Activated CD4-positive, alpha-beta T cell treated with anti-CD3 and anti-CD28 coated beads for 36 hours (primary cell): ENCODE results near the gene ABO. TPM values are rescaled to one million over a fixed set of nuclear protein-coding genes. Genes with fewer than 3 reads are reported as not detected.
A peak's percentile ranks its signal among the peaks of the same experiment; 100 is the strongest.
"Not testable (repeated sequence)": the region's sequence is repeated elsewhere in the genome, so short reads cannot be mapped to it uniquely, and the experiment has no call there.

Experiments used
- ATAC-seq: fragments of 200-7000 bp; cut with Tn5 transposase; one replicate; pipeline ENCODE4 v1.10.0; 2021; ENCODE audit warnings: mild to moderate bottlenecking, moderate library complexity
- CTCF ChIA-PET: fragments of 350-600 bp; sonication (Branson Sonifier 250); formaldehyde crosslinking; loops from one replicate; lab custom pipeline; 2021; ENCODE audit warnings: antibody characterized with exemption; lab: Charles Lee
- POLR2A ChIA-PET: fragments of 350-600 bp; sonication (Branson Sonifier 250); formaldehyde crosslinking; loops from one replicate; lab custom pipeline; 2021; ENCODE audit warnings: antibody characterized with exemption, inconsistent platforms; lab: Charles Lee
- DNase-seq: peaks from one replicate; pipeline ENCODE4 v3.0.0-alpha.2; 2020
- H3K27ac Mint-ChIP-seq: one replicate; pipeline ENCODE4 v1.8.0; 2021; ENCODE audit warnings: mixed read lengths
- H3K27me3 Mint-ChIP-seq: one replicate; pipeline ENCODE4 v1.8.0; 2021; ENCODE audit warnings: mixed read lengths
- H3K36me3 Mint-ChIP-seq: one replicate; pipeline ENCODE4 v1.8.0; 2021; ENCODE audit warnings: low read depth, mixed read lengths
- H3K4me1 Mint-ChIP-seq: one replicate; pipeline ENCODE4 v1.8.0; 2021; ENCODE audit warnings: mixed read lengths
- H3K4me3 Mint-ChIP-seq: one replicate; pipeline ENCODE4 v1.8.0; 2021; ENCODE audit warnings: mild to moderate bottlenecking, moderate library complexity, mixed read lengths
- H3K9me3 Mint-ChIP-seq: one replicate; pipeline ENCODE4 v1.8.0; 2021; ENCODE audit warnings: low read depth, mixed read lengths
- intact Hi-C, 2 experiments: fragments of 100-400 bp; cut with DNase I in 1 of 2; cut with micrococcal nuclease in 1 of 2; formaldehyde crosslinking; loops; one replicate each; pipeline versions ENCODE4 v1.14.2 to v1.15.1; 2022 to 2024; cut with DNase I, micrococcal nuclease
- total RNA-seq, 2 experiments: library from RNA; stranded (reverse); gene quantifications; one replicate each; pipeline ENCODE4 v1.2.3, GENCODE V29; 2021

Gene ABO
- under 1 TPM in 1 of 2 experiments, not detected in 1; 0.09 TPM for total RNA-seq

DNA sequence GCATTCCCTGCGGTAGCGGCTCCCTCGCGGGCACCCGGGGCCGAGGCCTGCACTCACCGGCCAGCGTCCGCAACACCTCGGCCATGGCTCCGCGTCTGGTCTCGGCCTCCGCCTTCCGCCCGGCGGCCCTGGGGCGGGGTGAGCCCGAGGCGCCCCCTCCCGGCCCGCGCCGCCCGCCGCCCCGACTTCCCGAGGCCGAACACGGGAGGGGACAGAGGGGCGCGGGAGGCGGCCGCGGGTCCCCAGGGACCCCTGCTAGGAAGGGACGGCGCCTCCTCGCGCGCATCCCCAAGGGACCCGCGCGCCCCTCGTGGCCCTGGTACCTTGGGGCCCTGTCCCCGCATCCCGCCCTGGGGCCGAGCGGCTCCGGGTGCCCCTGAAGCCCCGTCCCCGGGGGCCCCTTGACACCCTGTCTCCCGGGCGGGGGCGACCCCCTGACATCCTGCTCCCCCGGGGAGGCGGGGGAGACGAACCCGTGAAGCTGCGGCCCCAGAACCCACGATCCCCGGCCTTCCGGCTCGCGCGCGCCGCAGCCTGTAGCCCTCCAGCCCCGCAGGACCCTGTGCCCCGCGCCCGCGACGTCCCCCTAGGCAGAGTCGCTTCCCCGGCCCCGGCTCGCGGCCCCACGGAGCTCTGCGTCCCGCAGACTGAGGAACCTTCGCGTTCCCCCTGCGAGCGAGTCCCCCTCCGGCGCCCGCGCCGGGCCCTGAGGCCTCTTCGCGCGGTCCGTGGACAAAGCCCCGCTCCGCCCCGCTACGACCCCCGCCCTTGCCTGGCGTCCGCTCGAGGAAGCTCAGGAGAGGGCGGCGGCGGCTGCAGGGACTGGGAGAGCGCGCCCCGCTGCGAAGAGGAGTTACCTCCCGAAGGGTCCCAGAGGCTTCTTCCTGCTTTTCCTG is at the start of gene ABO:
ABO (minus strand) TSS at position 97 of the 896 bp plus-strand sequence.
- H3K4me3 Mint-ChIP-seq = peak within 1 kb of the TSS; percentile 28

GRCh38 chr9:133323991-133324703 is 49.1 kb upstream of the ABO start:
- Mint-ChIP-seq H3K4me1 (no peaks in the 10 kb centered on the region), H3K9me3 (no peaks in the 10 kb centered on the region), H3K27ac (no peak overlapping the region), H3K27me3 (no peaks in the 10 kb centered on the region), H3K36me3 (peaks cover 3% of the 10 kb centered on the region), H3K4me3 (no peak overlapping the region)
- ChIA-PET POLR2A (no interaction called here), CTCF (no interaction called here)
- intact Hi-C loops = no loop called here
- no peak for ATAC-seq
- no peak for DNase-seq

More for the DNA sequence above, at the start of gene ABO:
- DNase-seq (no peak), ATAC-seq (no peak)
- H3K36me3 Mint-ChIP-seq = no peaks in the 10 kb centered on the region
- intact Hi-C loops = no loop called here
- peaks cover 41% of the 10 kb centered on the region for H3K27me3 Mint-ChIP-seq
- H3K4me1 Mint-ChIP-seq = peaks cover 2% of the 10 kb centered on the region
- ChIA-PET POLR2A (no interaction called here), CTCF (interaction anchor here (0.7 kb wide), 2 partner anchors 15 to 18 kb away, joined by 3 to 5 read pairs; no protein-coding TSS in a partner anchor)
- no peak within 1 kb of the TSS for H3K27ac Mint-ChIP-seq
- H3K9me3 Mint-ChIP-seq = peaks cover 5% of the 10 kb centered on the region

- ChIA-PET POLR2A (interaction anchor here (0.5 kb wide), 1 partner anchor 25 kb away, joined by 3 read pairs; the partner anchor contains the start of genes MED22 and RPL7A), CTCF (no interaction called here)
- Mint-ChIP-seq H3K27ac (no peak overlapping the region), H3K36me3 (no peaks in the 10 kb centered on the region), H3K27me3 (no peaks in the 10 kb centered on the region), H3K9me3 (no peaks in the 10 kb centered on the region), H3K4me3 (no peak overlapping the region), H3K4me1 (no peaks in the 10 kb centered on the region)
- ATAC-seq (no peak), DNase-seq (no peak)
- intact Hi-C loops = no loop called here
These were observed 48.2 kb upstream of the ABO start for GRCh38 chr9:133323211-133323610.

GRCh38 chr9:133322701-133323100 is 47.7 kb upstream of the ABO start:
- no peak for DNase-seq
- Mint-ChIP-seq H3K9me3 (no peaks in the 10 kb centered on the region), H3K4me3 (no peak overlapping the region), H3K4me1 (no peaks in the 10 kb centered on the region), H3K27me3 (no peaks in the 10 kb centered on the region), H3K27ac (no peak overlapping the region), H3K36me3 (no peaks in the 10 kb centered on the region)
- ChIA-PET CTCF (no interaction called here), POLR2A (interaction anchor here (0.5 kb wide), 1 partner anchor 25 kb away, joined by 3 read pairs; the partner anchor contains the start of genes MED22 and RPL7A)
- intact Hi-C loops = no loop called here
- no peak for ATAC-seq

GRCh38 chr9:133321411-133321935 is 46.5 kb upstream of the ABO start:
- Mint-ChIP-seq H3K36me3 (no peaks in the 10 kb centered on the region), H3K27ac (no peak overlapping the region), H3K4me1 (no peaks in the 10 kb centered on the region), H3K9me3 (no peaks in the 10 kb centered on the region), H3K4me3 (no peak overlapping the region), H3K27me3 (no peaks in the 10 kb centered on the region)
- ATAC-seq (no peak), DNase-seq (no peak)
- POLR2A ChIA-PET = no interaction called here
- CTCF ChIA-PET = no interaction called here
- intact Hi-C loops = no loop called here

GRCh38 chr9:133320421-133320881 is 45.5 kb upstream of the ABO start:
- DNase-seq (no peak), ATAC-seq (no peak)
- Mint-ChIP-seq H3K4me3 (no peak overlapping the region), H3K27ac (no peak overlapping the region), H3K27me3 (no peaks in the 10 kb centered on the region), H3K9me3 (no peaks in the 10 kb centered on the region), H3K4me1 (no peaks in the 10 kb centered on the region), H3K36me3 (no peaks in the 10 kb centered on the region)
- ChIA-PET CTCF (no interaction called here), POLR2A (no interaction called here)
- intact Hi-C loops = no loop called here

DNA sequence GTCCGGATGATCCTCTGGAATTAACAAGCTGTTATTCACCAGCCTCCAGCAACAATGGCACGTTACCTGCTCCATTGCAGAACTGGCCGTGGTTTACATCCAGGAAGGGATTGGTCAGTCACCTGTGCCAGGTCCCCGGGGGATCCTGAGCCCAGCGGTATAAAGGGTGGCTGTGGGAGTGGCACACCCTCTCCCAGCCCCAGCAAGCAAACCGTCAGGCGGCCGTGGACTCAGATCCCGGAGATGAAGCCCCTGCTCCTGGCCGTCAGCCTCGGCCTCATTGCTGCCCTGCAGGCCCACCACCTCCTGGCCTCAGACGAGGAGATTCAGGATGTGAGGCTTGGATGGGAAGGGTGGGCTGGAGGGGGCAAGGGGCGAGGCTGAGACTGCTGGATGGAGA is 42.5 kb upstream of the ABO start:
- CTCF ChIA-PET, POLR2A ChIA-PET, intact Hi-C loops, DNase-seq, H3K4me3 Mint-ChIP-seq, H3K27me3 Mint-ChIP-seq, H3K9me3 Mint-ChIP-seq, H3K36me3 Mint-ChIP-seq, ATAC-seq, H3K27ac Mint-ChIP-seq, H3K4me1 Mint-ChIP-seq: not testable (repeated sequence)

DNA sequence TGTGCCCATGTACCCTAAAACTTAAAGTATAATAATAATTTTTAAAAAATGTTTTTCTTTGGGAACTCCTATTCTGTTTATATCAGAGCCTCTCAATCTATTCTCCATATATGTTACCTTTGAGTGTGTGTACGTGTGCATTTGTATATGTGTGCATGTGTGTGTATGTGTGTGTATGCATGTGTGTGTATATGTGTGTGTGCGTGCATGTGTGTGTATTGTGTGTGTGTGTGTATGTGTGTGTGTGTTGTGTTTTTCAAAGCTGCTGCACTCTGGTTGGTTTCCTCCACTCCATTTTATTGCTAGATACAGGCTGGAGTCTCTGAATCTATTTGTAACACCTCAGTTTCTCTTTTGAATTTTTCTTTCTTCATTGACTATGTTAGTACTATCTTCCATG is 41.0 kb upstream of the ABO start:
- ATAC-seq (no peak), DNase-seq (no peak)
- Mint-ChIP-seq H3K36me3 (no peaks in the 10 kb centered on the region), H3K4me1 (no peaks in the 10 kb centered on the region), H3K27me3 (no peaks in the 10 kb centered on the region), H3K27ac (no peak overlapping the region), H3K9me3 (no peaks in the 10 kb centered on the region), H3K4me3 (no peak overlapping the region)
- POLR2A ChIA-PET = no interaction called here
- CTCF ChIA-PET = no interaction called here
- intact Hi-C loops = no loop called here

- POLR2A ChIA-PET = no interaction called here
- DNase-seq (no peak), ATAC-seq (no peak)
- intact Hi-C loops = no loop called here
- CTCF ChIA-PET = no interaction called here
- H3K27ac Mint-ChIP-seq = no peak overlapping the region
- no peak overlapping the region for H3K4me3 Mint-ChIP-seq
- H3K27me3 Mint-ChIP-seq = no peaks in the 10 kb centered on the region
- H3K9me3 Mint-ChIP-seq = no peaks in the 10 kb centered on the region
- H3K4me1 Mint-ChIP-seq = no peaks in the 10 kb centered on the region
- H3K36me3 Mint-ChIP-seq = no peaks in the 10 kb centered on the region
These were observed 34.6 kb upstream of the ABO start for GRCh38 chr9:133309608-133310007.

DNA sequence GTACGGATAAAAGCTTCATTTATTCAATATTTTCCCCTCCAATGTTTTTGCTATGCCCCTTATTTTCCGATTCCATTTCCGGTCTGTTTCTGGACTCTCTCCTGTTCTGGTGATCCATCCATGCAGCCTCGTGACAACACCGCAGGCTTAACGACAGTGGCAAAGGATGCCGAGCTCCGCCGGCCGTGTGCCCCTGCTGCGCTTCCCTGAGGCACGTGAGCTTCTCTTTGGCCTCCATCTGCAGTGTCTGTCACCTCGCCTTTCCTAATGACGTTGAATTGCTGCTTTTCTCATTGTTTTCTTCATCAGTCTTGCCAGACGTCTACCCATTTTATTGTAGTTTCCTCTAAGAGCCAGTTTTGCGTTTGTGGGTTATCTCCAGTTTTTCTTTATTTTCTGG is 32.3 kb upstream of the ABO start:
- Mint-ChIP-seq H3K36me3 (no peaks in the 10 kb centered on the region), H3K27me3 (no peaks in the 10 kb centered on the region), H3K27ac (no peak overlapping the region), H3K4me3 (no peak overlapping the region), H3K4me1 (no peaks in the 10 kb centered on the region), H3K9me3 (no peaks in the 10 kb centered on the region)
- ChIA-PET CTCF (interaction anchor here (0.7 kb wide), 1 partner anchor 9 kb away, joined by 3 read pairs; no protein-coding TSS in a partner anchor), POLR2A (no interaction called here)
- no peak for DNase-seq
- ATAC-seq = no peak
- intact Hi-C loops = no loop called here
